ENCODE measurements around the gene FAM90A26.
"Not testable (repeated sequence)": the region's sequence is repeated elsewhere in the genome, so short reads cannot be mapped to it uniquely, and the experiment has no call there.

Gene FAM90A26

GRCh38 chr4:9155101-9155886 lies 14.9 kb upstream of the FAM90A26 start:
- H3K4me3 ChIP-seq (ENCODE audit: low read depth, low read length) = not testable (repeated sequence)

GRCh38 chr4:9158392-9158791 lies 11.8 kb upstream of the FAM90A26 start:
- H3K4me3 ChIP-seq (ENCODE audit: low read depth, low read length) = not testable (repeated sequence)

GRCh38 chr4:9160046-9160445 lies 10.2 kb upstream of the FAM90A26 start:
- not testable (repeated sequence) for H3K4me3 ChIP-seq (ENCODE audit: low read depth, low read length)

- not testable (repeated sequence) for H3K4me3 ChIP-seq (ENCODE audit: low read depth, low read length)
These were observed 4.2 kb upstream of the FAM90A26 start for GRCh38 chr4:9165990-9166389.

- not testable (repeated sequence) for H3K4me3 ChIP-seq (ENCODE audit: low read depth, low read length)
These were observed 40.1 kb downstream of the FAM90A26 start, which contains the start of gene USP17L10 for GRCh38 chr4:9210357-9210756. TSS of gene USP17L10 (plus strand) at chr4:9210657. CDS start at chr4:9210657, 0 bp downstream.

GRCh38 chr4:9214701-9215100 lies 44.5 kb downstream of the FAM90A26 start:
- not testable (repeated sequence) for H3K4me3 ChIP-seq (ENCODE audit: low read depth, low read length)

GRCh38 chr4:9215105-9215504 lies 44.9 kb downstream of the FAM90A26 start, which contains the start of gene USP17L11:
TSS of gene USP17L11 (plus strand) at chr4:9215405. CDS start at chr4:9215405, 0 bp downstream.
- H3K4me3 ChIP-seq (ENCODE audit: low read depth, low read length) = not testable (repeated sequence)

GRCh38 chr4:9219852-9220251 lies 49.6 kb downstream of the FAM90A26 start, which contains the start of gene USP17L12:
TSS of gene USP17L12 (plus strand) at chr4:9220152. CDS start at chr4:9220152, 0 bp downstream.
- not testable (repeated sequence) for H3K4me3 ChIP-seq (ENCODE audit: low read depth, low read length)

- not testable (repeated sequence) for H3K4me3 ChIP-seq (ENCODE audit: low read depth, low read length)
These were observed 54.4 kb downstream of the FAM90A26 start, which contains the start of gene USP17L13 for GRCh38 chr4:9224596-9224995. TSS of gene USP17L13 (plus strand) at chr4:9224896. CDS start at chr4:9224896, 0 bp downstream.

Data from iPS-11a (cell line).